OCI-LY7 (cell line): ENCODE results near the gene HEATR5A. TPM values are rescaled to one million over a fixed set of nuclear protein-coding genes. Genes with fewer than 3 reads are reported as not detected.

Experiments
- BruUV-seq: library from RNA; stranded (reverse); fragments of 400-500 nt; replicated peaks from 2 replicates; lab custom pipeline; 2021; lab: Mats Ljungman, UMichigan
- CTCF ChIA-PET: fragments of 300-600 bp; sonication (Branson Sonifier 250); formaldehyde crosslinking; loops from one replicate; lab custom pipeline; 2022; ENCODE audit warnings: antibody characterized with exemption; ENCODE audit not compliant: unreplicated experiment; lab: Charles Lee
- POLR2A ChIA-PET: fragments of 300-600 bp; sonication (Branson Sonifier 250); formaldehyde crosslinking; loops from one replicate; lab custom pipeline; 2022; ENCODE audit warnings: antibody characterized with exemption; lab: Charles Lee
- DNase-seq: peaks from one replicate; pipeline ENCODE4 v3.0.0-alpha.2; 2015; ENCODE audit warnings: low spot score
- H2AFZ ChIP-seq: fragments of 200-600 bp; sonication (generic), shearing (Covaris generic); 2 replicates; pipeline ENCODE4 v1.6.1; 2014; ENCODE audit warnings: mild to moderate bottlenecking, antibody characterized with exemption, low read length, moderate library complexity
- H3K27ac ChIP-seq: fragments of 200-600 bp; sonication (generic); 2 replicates; pipeline ENCODE4 v1.5.1; 2014; ENCODE audit warnings: mixed run types, low read depth, mild to moderate bottlenecking, moderate library complexity, low read length, inconsistent platforms; ENCODE audit not compliant: poor library complexity, severe bottlenecking
- H3K36me3 ChIP-seq: fragments of 200-600 bp; sonication (generic); 2 replicates; pipeline ENCODE4 v1.6.1; 2014; ENCODE audit warnings: mild to moderate bottlenecking, antibody characterized with exemption, low read length, moderate library complexity, mixed read lengths; ENCODE audit not compliant: insufficient read depth
- H3K4me1 ChIP-seq: fragments of 200-600 bp; sonication (generic); 2 replicates; pipeline ENCODE4 v1.5.1; 2014; ENCODE audit warnings: mild to moderate bottlenecking, low read length; ENCODE audit not compliant: insufficient read depth, poor library complexity, severe bottlenecking
- H3K4me2 ChIP-seq: fragments of 200-600 bp; sonication (generic); 2 replicates; pipeline ENCODE4 v1.6.1; 2014; ENCODE audit warnings: mild to moderate bottlenecking, low read length
- H3K4me3 ChIP-seq: fragments of 200-600 bp; sonication (generic); 2 replicates; pipeline ENCODE4 v1.5.1; 2014; ENCODE audit warnings: mild to moderate bottlenecking, low read depth, low read length; ENCODE audit not compliant: poor library complexity, severe bottlenecking
- H3K79me2 ChIP-seq: fragments of 200-600 bp; sonication (generic); 2 replicates; pipeline ENCODE4 v1.6.1; 2016; ENCODE audit warnings: low read depth, mild to moderate bottlenecking, low read length, moderate library complexity, mixed read lengths; ENCODE audit not compliant: insufficient read depth
- H3K9me2 ChIP-seq: fragments of 200-600 bp; sonication (generic); 2 replicates; pipeline ENCODE4 v1.6.1; 2016; ENCODE audit warnings: mild to moderate bottlenecking, low read length, mixed read lengths; ENCODE audit not compliant: insufficient read depth
- H3K9me3 ChIP-seq: fragments of 200-600 bp; sonication (generic); 2 replicates; pipeline ENCODE4 v1.6.1; 2014; ENCODE audit warnings: mild to moderate bottlenecking, mixed run types, low read length, mixed read lengths
- H4K20me1 ChIP-seq: fragments of 200-600 bp; sonication (generic); 2 replicates; pipeline ENCODE4 v1.6.1; 2014; ENCODE audit warnings: mild to moderate bottlenecking, antibody characterized with exemption, low read length, moderate library complexity, mixed read lengths; ENCODE audit not compliant: insufficient read depth
- CTCF ChIP-seq: fragments of 200-600 bp; sonication (generic); conservative IDR thresholded peaks from 2 replicates; pipeline ENCODE4 v1.5.1; 2014; ENCODE audit warnings: mild to moderate bottlenecking, antibody characterized with exemption, low read length, moderate library complexity, mixed read lengths
- EZH2phosphoT487 ChIP-seq: fragments of 200-600 bp; sonication (generic); IDR thresholded peaks from 2 replicates; pipeline ENCODE4 v1.6.1; 2018; ENCODE audit warnings: low read depth, borderline replicate concordance, mild to moderate bottlenecking, mixed run types, antibody characterized with exemption, low read length, moderate library complexity, mixed read lengths
- intact Hi-C: fragments of 100-400 bp; cut with micrococcal nuclease; formaldehyde crosslinking; loops from one replicate; pipeline ENCODE4 v1.10.0; 2022; ENCODE audit not compliant: unreplicated experiment
- total RNA-seq, 2 experiments: library from RNA; depleted of rRNA in 1 of 2; stranded (reverse); fragments of >200 nt in 1 of 2; shearing (Covaris generic) in 1 of 2; gene quantifications; 2 replicates each; pipeline ENCODE4 v1.2.3, GENCODE V29; 2014 to 2022

The HEATR5A gene
- total RNA-seq, 2 experiments from 2014 or later = 12.0 to 16.2 TPM

DNA sequence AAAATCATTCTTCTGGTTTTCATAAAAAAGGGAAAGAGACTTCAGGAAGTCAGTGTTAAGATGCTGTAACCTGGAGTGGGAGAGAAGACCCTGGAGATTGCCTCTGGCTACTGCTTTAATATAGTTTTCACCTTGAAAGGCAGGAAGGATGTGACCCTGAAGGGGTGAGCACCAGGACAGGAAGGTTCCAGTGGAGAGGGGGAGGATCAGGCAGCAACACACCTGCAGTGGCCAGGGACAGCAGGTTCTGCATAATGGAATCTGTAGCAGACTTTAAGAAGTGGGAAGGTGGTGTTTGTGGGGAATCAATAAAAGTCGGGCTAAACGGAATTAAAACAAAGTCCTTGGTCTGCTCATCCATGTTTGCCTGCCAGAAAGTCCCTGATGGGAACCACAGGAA is 6.3 kb upstream of the HEATR5A start:
- no peaks in the 10 kb centered on the region for H4K20me1 ChIP-seq
- H2AFZ ChIP-seq = no peak overlapping the region
- no peak overlapping the region for H3K4me2 ChIP-seq
- H3K4me1 ChIP-seq = no peaks in the 10 kb centered on the region
- no peaks in the 10 kb centered on the region for H3K36me3 ChIP-seq
- ChIA-PET CTCF (no interaction called here), POLR2A (no interaction called here)
- TF ChIP-seq EZH2phosphoT487 (no peak), CTCF (no peak)
- intact Hi-C loops = no loop called here
- H3K27ac ChIP-seq = no peak overlapping the region
- no peak overlapping the region for H3K4me3 ChIP-seq
- no peaks in the 10 kb centered on the region for H3K79me2 ChIP-seq
- BruUV-seq = no TSS peak
- H3K9me2 ChIP-seq = no peaks in the 10 kb centered on the region
- no peak for DNase-seq
- no peaks in the 10 kb centered on the region for H3K9me3 ChIP-seq

DNA sequence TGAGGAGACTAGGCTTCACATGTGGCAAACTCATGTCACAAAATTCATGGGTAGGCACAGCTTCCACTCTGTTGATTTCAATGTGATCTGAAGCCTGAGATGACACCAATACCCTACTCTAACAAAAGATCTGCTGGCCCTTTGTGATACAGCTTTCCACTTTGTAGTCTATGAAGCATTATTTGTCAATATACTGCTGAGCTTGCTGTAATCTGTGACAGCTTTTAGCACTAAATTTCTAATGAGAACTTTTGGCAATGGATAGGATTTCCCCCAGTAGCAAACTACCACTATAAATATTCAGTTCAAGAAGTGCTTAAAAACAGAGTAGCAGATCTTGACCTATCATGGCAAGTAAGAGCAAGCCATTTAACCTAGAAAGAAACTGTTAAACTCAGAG is 5.6 kb upstream of the HEATR5A start:
- Histone ChIP-seq H3K4me3 (no peak overlapping the region), H3K4me2 (no peak overlapping the region), H3K27ac (no peak overlapping the region), H3K9me3 (no peaks in the 10 kb centered on the region), H4K20me1 (no peaks in the 10 kb centered on the region), H3K36me3 (no peaks in the 10 kb centered on the region), H2AFZ (no peak overlapping the region), H3K79me2 (no peaks in the 10 kb centered on the region), H3K4me1 (peaks cover 7% of the 10 kb centered on the region), H3K9me2 (no peaks in the 10 kb centered on the region)
- CTCF ChIA-PET = no interaction called here
- BruUV-seq = no TSS peak
- no peak for DNase-seq
- POLR2A ChIA-PET = no interaction called here
- TF ChIP-seq EZH2phosphoT487 = no peak
- no peak for TF ChIP-seq CTCF
- intact Hi-C loops = no loop called here

- H3K27ac ChIP-seq = peak overlapping the region; percentile 36
- peaks cover 14% of the 10 kb centered on the region; the same call in 1 of the 2 replicates for H3K79me2 ChIP-seq
- intact Hi-C loops = no loop called here
- peaks cover 16% of the 10 kb centered on the region for H3K4me1 ChIP-seq
- peak overlapping the region; percentile 65 for H3K4me2 ChIP-seq
- H4K20me1 ChIP-seq = no peaks in the 10 kb centered on the region
- no peaks in the 10 kb centered on the region for H3K9me3 ChIP-seq
- H2AFZ ChIP-seq = peak overlapping the region; percentile 90
- H3K36me3 ChIP-seq = no peaks in the 10 kb centered on the region
- no peak for DNase-seq
- BruUV-seq = TSS peak; percentile 96
- H3K4me3 ChIP-seq = peak overlapping the region; percentile 79
- ChIA-PET CTCF (no interaction called here), POLR2A (interaction anchor here (0.9 to 2.4 kb wide), 5 partner anchors 14 to 395 kb away, joined by 3 to 19 read pairs (median 4); partner anchors contain the start of genes DTD2 and STRN3)
- TF ChIP-seq EZH2phosphoT487 (no peak), CTCF (no peak)
- no peaks in the 10 kb centered on the region for H3K9me2 ChIP-seq
Observed at GRCh38 chr14:31421200-31421599, 850 bp upstream of the HEATR5A start.
